HEK293 (cell line): ENCODE data around the gene FOXA2.

ENCODE experiments used
- CTCF ChIA-PET: fragments of 350-600 bp; formaldehyde crosslinking; extraction: SDS; loops from one replicate; lab custom pipeline; 2021; ENCODE audit warnings: antibody characterized with exemption; lab: Yijun Ruan, JAX
- POLR2A ChIA-PET: fragments of 300-600 bp; formaldehyde crosslinking; extraction: SDS; loops from one replicate; lab custom pipeline; 2020; ENCODE audit warnings: antibody characterized with exemption, inconsistent platforms; lab: Yijun Ruan, JAX
- H3K27ac ChIP-seq: fragments of 200-500 bp; sonication (Bioruptor generic); 2 replicates; pipeline ENCODE4 v1.5.1; 2014; ENCODE audit warnings: low read depth, low read length, control low read depth, inconsistent platforms; ENCODE audit errors: extremely low read depth
- H3K36me3 ChIP-seq, 2 experiments: fragments of 200-500 bp in 1 of 2; sonication (Bioruptor generic) in 1 of 2; 1 replicate in 1 of 2; 2 replicates in 1 of 2; pipeline ENCODE4 v1.5.1; 2014 to 2017; ENCODE audit warnings: inconsistent platforms in 2 of 2, low read length in 2 of 2; ENCODE audit not compliant: control insufficient read depth in 2 of 2, insufficient read depth in 1 of 2
- H3K4me1 ChIP-seq: fragments of 200-500 bp; sonication (Bioruptor generic); 2 replicates; pipeline ENCODE4 v1.5.1; 2014; ENCODE audit warnings: mild to moderate bottlenecking, low read length, inconsistent platforms; ENCODE audit not compliant: control insufficient read depth, insufficient read depth
- H3K4me3 ChIP-seq: 2 replicates; pipeline ENCODE4 v1.5.1; 2011; ENCODE audit warnings: low read depth, mild to moderate bottlenecking, control low read depth, low read length, moderate library complexity
- H3K9me3 ChIP-seq: fragments of 200-500 bp; sonication (Bioruptor generic); 2 replicates; pipeline ENCODE4 v1.5.1; 2014; ENCODE audit warnings: low read depth, low read length, inconsistent platforms; ENCODE audit not compliant: control insufficient read depth, insufficient read depth
- EGR2 ChIP-seq: fragments of 450-650 bp; formaldehyde crosslinking; IDR thresholded peaks from 2 replicates; pipeline ENCODE4 v1.5.1; 2016; ENCODE audit warnings: low read depth, missing biosample characterization, missing genetic modification characterization
- FEZF1 ChIP-seq: fragments of 450-650 bp; formaldehyde crosslinking; IDR thresholded peaks from 2 replicates; pipeline ENCODE4 v1.5.1; 2016; ENCODE audit warnings: missing biosample characterization, missing genetic modification characterization
- GLIS2 ChIP-seq: fragments of 450-650 bp; formaldehyde crosslinking; IDR thresholded peaks from 2 replicates; pipeline ENCODE4 v1.5.1; 2016; ENCODE audit warnings: missing biosample characterization, missing genetic modification characterization
- KLF7 ChIP-seq: fragments of 450-650 bp; formaldehyde crosslinking; IDR thresholded peaks from 2 replicates; pipeline ENCODE4 v1.5.1; 2016; ENCODE audit warnings: missing biosample characterization, missing genetic modification characterization, borderline replicate concordance
- KLF9 ChIP-seq: fragments of 450-650 bp; formaldehyde crosslinking; IDR thresholded peaks from 2 replicates; pipeline ENCODE4 v1.5.1; 2016; ENCODE audit warnings: missing biosample characterization, missing genetic modification characterization, low read depth
- ZBTB1 ChIP-seq: fragments of 450-650 bp; formaldehyde crosslinking; IDR thresholded peaks from 2 replicates; pipeline ENCODE4 v1.5.1; 2016; ENCODE audit warnings: missing biosample characterization, missing genetic modification characterization
- ZEB2 ChIP-seq: fragments of 450-650 bp; formaldehyde crosslinking; IDR thresholded peaks from 2 replicates; pipeline ENCODE4 v1.5.1; 2016; ENCODE audit warnings: missing biosample characterization, missing genetic modification characterization
- ZFP37 ChIP-seq: fragments of 450-650 bp; formaldehyde crosslinking; IDR thresholded peaks from 2 replicates; pipeline ENCODE4 v1.5.1; 2016; ENCODE audit warnings: missing biosample characterization, missing genetic modification characterization
- ZNF138 ChIP-seq: fragments of 450-650 bp; formaldehyde crosslinking; IDR thresholded peaks from 2 replicates; pipeline ENCODE4 v1.5.1; 2016; ENCODE audit warnings: missing biosample characterization, missing genetic modification characterization, borderline replicate concordance
- ZNF174 ChIP-seq: fragments of 450-650 bp; formaldehyde crosslinking; IDR thresholded peaks from 2 replicates; pipeline ENCODE4 v1.5.0; 2017; ENCODE audit warnings: missing biosample characterization, mild to moderate bottlenecking, missing genetic modification characterization
- ZNF175 ChIP-seq: fragments of 450-650 bp; formaldehyde crosslinking; IDR thresholded peaks from 2 replicates; pipeline ENCODE4 v1.5.1; 2016; ENCODE audit warnings: missing biosample characterization, missing genetic modification characterization
- ZNF184 ChIP-seq: fragments of 450-650 bp; IDR thresholded peaks from 2 replicates; pipeline ENCODE4 v1.5.1; 2018; ENCODE audit warnings: missing biosample characterization, mild to moderate bottlenecking, missing genetic modification characterization
- ZNF416 ChIP-seq: fragments of 450-650 bp; formaldehyde crosslinking; IDR thresholded peaks from 2 replicates; pipeline ENCODE4 v1.5.1; 2016; ENCODE audit warnings: missing biosample characterization, missing genetic modification characterization
- ZNF521 ChIP-seq: fragments of 450-650 bp; formaldehyde crosslinking; IDR thresholded peaks from 2 replicates; pipeline ENCODE4 v1.5.1; 2017; ENCODE audit warnings: missing biosample characterization, mild to moderate bottlenecking, missing genetic modification characterization
- ZNF571 ChIP-seq: fragments of 450-650 bp; formaldehyde crosslinking; IDR thresholded peaks from 2 replicates; pipeline ENCODE4 v1.5.0; 2017; ENCODE audit warnings: missing biosample characterization, missing genetic modification characterization
- ZNF596 ChIP-seq: fragments of 450-650 bp; IDR thresholded peaks from 2 replicates; pipeline ENCODE4 v1.5.0; 2018; ENCODE audit warnings: missing biosample characterization, mild to moderate bottlenecking, missing genetic modification characterization, moderate library complexity
- ZNF610 ChIP-seq: fragments of 450-650 bp; formaldehyde crosslinking; IDR thresholded peaks from 2 replicates; pipeline ENCODE4 v1.5.1; 2016; ENCODE audit warnings: missing biosample characterization, missing genetic modification characterization, borderline replicate concordance
- ZNF623 ChIP-seq: fragments of 450-650 bp; formaldehyde crosslinking; IDR thresholded peaks from 2 replicates; pipeline ENCODE4 v1.5.1; 2016; ENCODE audit warnings: missing biosample characterization, missing genetic modification characterization
- ZNF626 ChIP-seq: fragments of 450-650 bp; sonication (Bioruptor Pico); formaldehyde crosslinking; IDR thresholded peaks from 2 replicates; pipeline ENCODE4 v1.5.1; 2018; ENCODE audit warnings: missing biosample characterization, missing genetic modification characterization, inconsistent platforms
- ZNF654 ChIP-seq: fragments of 450-650 bp; formaldehyde crosslinking; IDR thresholded peaks from 2 replicates; pipeline ENCODE4 v1.5.1; 2016; ENCODE audit warnings: low read depth, missing biosample characterization, missing genetic modification characterization
- ZNF776 ChIP-seq: fragments of 450-650 bp; formaldehyde crosslinking; IDR thresholded peaks from 2 replicates; pipeline ENCODE4 v1.5.0; 2017; ENCODE audit warnings: missing biosample characterization, missing genetic modification characterization, borderline replicate concordance
- ZNF785 ChIP-seq: fragments of 450-650 bp; formaldehyde crosslinking; IDR thresholded peaks from 2 replicates; pipeline ENCODE4 v1.5.1; 2016; ENCODE audit warnings: missing biosample characterization, missing genetic modification characterization
- ZNF830 ChIP-seq: fragments of 450-650 bp; IDR thresholded peaks from 2 replicates; pipeline ENCODE4 v1.5.0; 2018; ENCODE audit warnings: missing biosample characterization, missing genetic modification characterization, low read depth, mild to moderate bottlenecking, moderate library complexity
- ZNF837 ChIP-seq: fragments of 450-650 bp; formaldehyde crosslinking; IDR thresholded peaks from 2 replicates; pipeline ENCODE4 v1.5.1; 2016; ENCODE audit warnings: missing biosample characterization, missing genetic modification characterization
- TF ChIP-seq, protein P1 (sequence below): fragments of 450-650 bp; formaldehyde crosslinking; IDR thresholded peaks from 2 replicates; pipeline ENCODE4 v1.5.1; 2016; ENCODE audit warnings: missing biosample characterization, missing genetic modification characterization
- TF ChIP-seq, protein P2 (sequence below): fragments of 450-650 bp; formaldehyde crosslinking; IDR thresholded peaks from 2 replicates; pipeline ENCODE4 v1.5.1; 2016; ENCODE audit warnings: missing biosample characterization, missing genetic modification characterization
- TF ChIP-seq, protein P3 (sequence below): fragments of 450-650 bp; formaldehyde crosslinking; IDR thresholded peaks from 2 replicates; pipeline ENCODE4 v1.5.1; 2017; ENCODE audit warnings: missing biosample characterization, missing genetic modification characterization
- TF ChIP-seq, protein P4 (sequence below): fragments of 450-650 bp; formaldehyde crosslinking; IDR thresholded peaks from 2 replicates; pipeline ENCODE4 v1.5.1; 2016; ENCODE audit warnings: missing biosample characterization, missing genetic modification characterization
- TF ChIP-seq, protein P5 (sequence below): fragments of 450-650 bp; formaldehyde crosslinking; IDR thresholded peaks from 2 replicates; pipeline ENCODE4 v1.5.1; 2017; ENCODE audit warnings: missing biosample characterization, missing genetic modification characterization

The FOXA2 gene

DNA sequence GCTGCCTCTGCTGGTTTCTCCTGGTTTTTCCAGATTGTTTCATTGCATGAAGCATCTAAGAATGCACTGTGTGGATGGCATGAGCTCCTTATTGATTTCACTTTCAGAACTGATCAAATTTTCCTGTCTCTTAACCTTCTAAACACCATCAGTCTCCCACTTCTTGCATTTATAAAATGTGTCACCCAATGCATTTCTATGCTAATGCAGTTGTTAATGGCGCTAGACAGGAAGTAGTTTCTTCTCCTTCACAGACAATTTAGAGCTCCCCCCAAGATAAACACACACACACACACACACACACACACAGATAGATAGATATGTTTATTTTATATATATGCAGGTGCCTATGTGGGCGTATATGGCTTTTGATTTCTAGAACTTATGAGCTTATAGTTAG is 45.6 kb upstream of the FOXA2 start:
- no peak overlapping the region for H3K27ac ChIP-seq
- H3K4me3 ChIP-seq, result no peak overlapping the region
- no peaks in the 10 kb centered on the region for H3K4me1 ChIP-seq
- TF ChIP-seq ZNF596 (no peak), KLF9 (tag by site-specific recombination) (no peak), ZNF184 (no peak), ZNF654 (no peak), ZNF785 (no peak), ZNF623 (no peak), ZNF776 (no peak), ZNF571 (tag by site-specific recombination) (no peak), ZNF416 (tag by site-specific recombination) (no peak), ZNF174 (tag by site-specific recombination) (no peak), ZNF837 (tag by site-specific recombination) (no peak), ZEB2 (tag by site-specific recombination) (no peak)
- no peaks in the 10 kb centered on the region for H3K9me3 ChIP-seq
- POLR2A ChIA-PET, result no interaction called here
- CTCF ChIA-PET, result interaction anchor here (0.6 to 1.6 kb wide), 3 partner anchors 10 to 652 kb away, joined by 3 to 8 read pairs (median 5); no protein-coding TSS in a partner anchor
- no peaks in the 10 kb centered on the region for H3K36me3 ChIP-seq

DNA sequence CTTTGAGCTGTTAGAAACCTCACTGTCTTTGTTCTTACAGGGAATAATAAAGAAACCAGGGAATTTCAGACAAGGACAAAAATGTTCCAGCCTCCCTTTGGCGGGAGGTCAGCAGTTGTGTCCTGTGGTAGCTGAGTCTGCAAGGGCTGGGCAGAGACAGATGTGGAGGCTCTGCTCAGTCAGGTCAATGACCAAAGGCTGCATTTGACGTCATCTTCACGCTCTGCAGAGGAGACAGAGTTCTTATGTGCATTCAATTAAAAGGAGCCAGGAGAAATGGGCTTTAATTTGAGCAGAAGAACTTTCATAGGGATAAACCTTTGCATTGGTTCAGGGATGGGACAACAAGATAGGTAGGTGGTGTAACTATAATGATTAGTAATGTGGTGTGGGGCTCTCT is 45.1 kb upstream of the FOXA2 start:
- ChIA-PET CTCF (interaction anchor here (0.6 to 1.6 kb wide), 3 partner anchors 9 to 652 kb away, joined by 3 to 8 read pairs (median 5); no protein-coding TSS in a partner anchor), POLR2A (no interaction called here)
- no peak overlapping the region for H3K27ac ChIP-seq
- no peak overlapping the region for H3K4me3 ChIP-seq
- no peaks in the 10 kb centered on the region for H3K4me1 ChIP-seq
- no peaks in the 10 kb centered on the region for H3K9me3 ChIP-seq
- H3K36me3 ChIP-seq, result no peaks in the 10 kb centered on the region
- TF ChIP-seq ZNF138 (no peak), ZNF521 (tag by site-specific recombination) (no peak), ZNF830 (no peak), ZFP37 (no peak), GLIS2 (tag by site-specific recombination) (no peak), ZNF175 (tag by site-specific recombination) (no peak), KLF7 (tag by site-specific recombination) (no peak), ZNF626 (no peak), FEZF1 (tag by site-specific recombination) (no peak), ZBTB1 (tag by site-specific recombination) (no peak), EGR2 (tag by site-specific recombination) (no peak), ZNF610 (no peak), ZNF623 (no peak)
- TF ChIP-seq, protein P1, sequence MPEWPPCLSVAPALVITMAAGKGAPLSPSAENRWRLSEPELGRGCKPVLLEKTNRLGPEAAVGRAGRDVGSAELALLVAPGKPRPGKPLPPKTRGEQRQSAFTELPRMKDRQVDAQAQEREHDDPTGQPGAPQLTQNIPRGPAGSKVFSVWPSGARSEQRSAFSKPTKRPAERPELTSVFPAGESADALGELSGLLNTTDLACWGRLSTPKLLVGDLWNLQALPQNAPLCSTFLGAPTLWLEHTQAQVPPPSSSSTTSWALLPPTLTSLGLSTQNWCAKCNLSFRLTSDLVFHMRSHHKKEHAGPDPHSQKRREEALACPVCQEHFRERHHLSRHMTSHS (tag by site-specific recombination), result no peak
- TF ChIP-seq, protein P2, sequence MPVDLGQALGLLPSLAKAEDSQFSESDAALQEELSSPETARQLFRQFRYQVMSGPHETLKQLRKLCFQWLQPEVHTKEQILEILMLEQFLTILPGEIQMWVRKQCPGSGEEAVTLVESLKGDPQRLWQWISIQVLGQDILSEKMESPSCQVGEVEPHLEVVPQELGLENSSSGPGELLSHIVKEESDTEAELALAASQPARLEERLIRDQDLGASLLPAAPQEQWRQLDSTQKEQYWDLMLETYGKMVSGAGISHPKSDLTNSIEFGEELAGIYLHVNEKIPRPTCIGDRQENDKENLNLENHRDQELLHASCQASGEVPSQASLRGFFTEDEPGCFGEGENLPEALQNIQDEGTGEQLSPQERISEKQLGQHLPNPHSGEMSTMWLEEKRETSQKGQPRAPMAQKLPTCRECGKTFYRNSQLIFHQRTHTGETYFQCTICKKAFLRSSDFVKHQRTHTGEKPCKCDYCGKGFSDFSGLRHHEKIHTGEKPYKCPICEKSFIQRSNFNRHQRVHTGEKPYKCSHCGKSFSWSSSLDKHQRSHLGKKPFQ (tag by site-specific recombination), result no peak
- TF ChIP-seq, protein P3, sequence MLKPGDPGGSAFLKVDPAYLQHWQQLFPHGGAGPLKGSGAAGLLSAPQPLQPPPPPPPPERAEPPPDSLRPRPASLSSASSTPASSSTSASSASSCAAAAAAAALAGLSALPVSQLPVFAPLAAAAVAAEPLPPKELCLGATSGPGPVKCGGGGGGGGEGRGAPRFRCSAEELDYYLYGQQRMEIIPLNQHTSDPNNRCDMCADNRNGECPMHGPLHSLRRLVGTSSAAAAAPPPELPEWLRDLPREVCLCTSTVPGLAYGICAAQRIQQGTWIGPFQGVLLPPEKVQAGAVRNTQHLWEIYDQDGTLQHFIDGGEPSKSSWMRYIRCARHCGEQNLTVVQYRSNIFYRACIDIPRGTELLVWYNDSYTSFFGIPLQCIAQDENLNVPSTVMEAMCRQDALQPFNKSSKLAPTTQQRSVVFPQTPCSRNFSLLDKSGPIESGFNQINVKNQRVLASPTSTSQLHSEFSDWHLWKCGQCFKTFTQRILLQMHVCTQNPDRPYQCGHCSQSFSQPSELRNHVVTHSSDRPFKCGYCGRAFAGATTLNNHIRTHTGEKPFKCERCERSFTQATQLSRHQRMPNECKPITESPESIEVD (tag by site-specific recombination), result no peak
- TF ChIP-seq, protein P4, sequence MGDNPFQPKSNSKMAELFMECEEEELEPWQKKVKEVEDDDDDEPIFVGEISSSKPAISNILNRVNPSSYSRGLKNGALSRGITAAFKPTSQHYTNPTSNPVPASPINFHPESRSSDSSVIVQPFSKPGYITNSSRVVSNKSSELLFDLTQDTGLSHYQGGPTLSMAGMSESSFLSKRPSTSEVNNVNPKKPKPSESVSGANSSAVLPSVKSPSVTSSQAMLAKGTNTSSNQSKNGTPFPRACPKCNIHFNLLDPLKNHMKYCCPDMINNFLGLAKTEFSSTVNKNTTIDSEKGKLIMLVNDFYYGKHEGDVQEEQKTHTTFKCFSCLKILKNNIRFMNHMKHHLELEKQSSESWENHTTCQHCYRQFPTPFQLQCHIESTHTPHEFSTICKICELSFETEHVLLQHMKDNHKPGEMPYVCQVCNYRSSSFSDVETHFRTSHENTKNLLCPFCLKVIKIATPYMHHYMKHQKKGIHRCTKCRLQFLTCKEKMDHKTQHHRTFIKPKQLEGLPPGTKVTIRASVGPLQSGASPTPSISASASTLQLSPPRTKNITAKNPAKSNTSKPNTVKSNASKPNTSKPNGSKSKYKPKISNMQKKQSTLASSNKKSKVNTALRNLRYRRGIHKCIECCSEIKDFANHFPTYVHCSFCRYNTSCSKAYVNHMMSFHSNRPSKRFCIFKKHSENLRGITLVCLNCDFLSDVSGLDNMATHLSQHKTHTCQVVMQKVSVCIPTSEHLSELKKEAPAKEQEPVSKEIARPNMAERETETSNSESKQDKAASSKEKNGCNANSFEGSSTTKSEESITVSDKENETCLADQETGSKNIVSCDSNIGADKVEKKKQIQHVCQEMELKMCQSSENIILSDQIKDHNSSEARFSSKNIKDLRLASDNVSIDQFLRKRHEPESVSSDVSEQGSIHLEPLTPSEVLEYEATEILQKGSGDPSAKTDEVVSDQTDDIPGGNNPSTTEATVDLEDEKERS, result no peak
- TF ChIP-seq, protein P5, sequence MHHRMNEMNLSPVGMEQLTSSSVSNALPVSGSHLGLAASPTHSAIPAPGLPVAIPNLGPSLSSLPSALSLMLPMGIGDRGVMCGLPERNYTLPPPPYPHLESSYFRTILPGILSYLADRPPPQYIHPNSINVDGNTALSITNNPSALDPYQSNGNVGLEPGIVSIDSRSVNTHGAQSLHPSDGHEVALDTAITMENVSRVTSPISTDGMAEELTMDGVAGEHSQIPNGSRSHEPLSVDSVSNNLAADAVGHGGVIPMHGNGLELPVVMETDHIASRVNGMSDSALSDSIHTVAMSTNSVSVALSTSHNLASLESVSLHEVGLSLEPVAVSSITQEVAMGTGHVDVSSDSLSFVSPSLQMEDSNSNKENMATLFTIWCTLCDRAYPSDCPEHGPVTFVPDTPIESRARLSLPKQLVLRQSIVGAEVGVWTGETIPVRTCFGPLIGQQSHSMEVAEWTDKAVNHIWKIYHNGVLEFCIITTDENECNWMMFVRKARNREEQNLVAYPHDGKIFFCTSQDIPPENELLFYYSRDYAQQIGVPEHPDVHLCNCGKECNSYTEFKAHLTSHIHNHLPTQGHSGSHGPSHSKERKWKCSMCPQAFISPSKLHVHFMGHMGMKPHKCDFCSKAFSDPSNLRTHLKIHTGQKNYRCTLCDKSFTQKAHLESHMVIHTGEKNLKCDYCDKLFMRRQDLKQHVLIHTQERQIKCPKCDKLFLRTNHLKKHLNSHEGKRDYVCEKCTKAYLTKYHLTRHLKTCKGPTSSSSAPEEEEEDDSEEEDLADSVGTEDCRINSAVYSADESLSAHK, result no peak
